Activated T-cell treated with anti-CD3 and anti-CD28 coated beads for 4 hours (primary cell): ENCODE results near the gene PCDH9.

Experiments used
- DNase-seq: peaks from one replicate; pipeline ENCODE4 v3.0.0-alpha.2; 2020

Gene PCDH9

GRCh38 chr13:66714795-66715194 lies 515.3 kb downstream of the PCDH9 start:
- no peak for DNase-seq

GRCh38 chr13:66704110-66704509 lies 526.0 kb downstream of the PCDH9 start:
- no peak for DNase-seq

GRCh38 chr13:66703597-66703996 lies 526.5 kb downstream of the PCDH9 start:
- no peak for DNase-seq

- DNase-seq: no peak
These were observed 530.0 kb downstream of the PCDH9 start for GRCh38 chr13:66700117-66700601.

GRCh38 chr13:66693656-66694055 lies 536.5 kb downstream of the PCDH9 start:
- DNase-seq: no peak

GRCh38 chr13:66691149-66691548 lies 539.0 kb downstream of the PCDH9 start:
- DNase-seq: no peak

- no peak for DNase-seq
These were observed 540.5 kb downstream of the PCDH9 start for GRCh38 chr13:66689628-66690027.

GRCh38 chr13:66689037-66689619 lies 541.0 kb downstream of the PCDH9 start:
- DNase-seq: no peak

- no peak for DNase-seq
These were observed 548.7 kb downstream of the PCDH9 start for GRCh38 chr13:66681403-66681802.

- no peak for DNase-seq
These were observed 550.1 kb downstream of the PCDH9 start for GRCh38 chr13:66680031-66680430.

GRCh38 chr13:66675620-66676019 lies 554.5 kb downstream of the PCDH9 start:
- no peak for DNase-seq

GRCh38 chr13:66673401-66673800 lies 556.7 kb downstream of the PCDH9 start:
- DNase-seq: no peak

- DNase-seq: no peak
These were observed 564.1 kb downstream of the PCDH9 start for GRCh38 chr13:66665991-66666390.

- DNase-seq: no peak
These were observed 566.4 kb downstream of the PCDH9 start for GRCh38 chr13:66663711-66664110.

GRCh38 chr13:66663206-66663605 lies 566.9 kb downstream of the PCDH9 start:
- DNase-seq: no peak

- no peak for DNase-seq
These were observed 568.8 kb downstream of the PCDH9 start for GRCh38 chr13:66661336-66661735.

- DNase-seq: no peak
These were observed 569.7 kb downstream of the PCDH9 start for GRCh38 chr13:66660468-66660813.

GRCh38 chr13:66659701-66660467 lies 570.3 kb downstream of the PCDH9 start:
- no peak for DNase-seq

- no peak for DNase-seq
These were observed 570.9 kb downstream of the PCDH9 start for GRCh38 chr13:66659286-66659685.

- no peak for DNase-seq
These were observed 572.8 kb downstream of the PCDH9 start for GRCh38 chr13:66657165-66657881.

GRCh38 chr13:66655847-66656454 lies 574.2 kb downstream of the PCDH9 start:
- no peak for DNase-seq

- DNase-seq: no peak
These were observed 585.2 kb downstream of the PCDH9 start for GRCh38 chr13:66644855-66645460.

- DNase-seq: no peak
These were observed 589.9 kb downstream of the PCDH9 start for GRCh38 chr13:66640231-66640630.
